ENCODE results near the gene HINFP.

The HINFP gene

GRCh38 chr11:119152604-119153003 is 31.2 kb downstream of the HINFP start:
- no peak for TF ChIP-seq CTCF (IDR thresholded peaks at IDR 0.05; ENCODE audit: low read depth, low read length)
- DNase-seq (ENCODE audit: extremely low read depth, low read depth) = no peak

GRCh38 chr11:119153049-119153818 is 31.9 kb downstream of the HINFP start:
- no peak for DNase-seq (ENCODE audit: extremely low read depth, low read depth)
- TF ChIP-seq CTCF (IDR thresholded peaks at IDR 0.05; ENCODE audit: low read depth, low read length) = no peak

- no peak for TF ChIP-seq CTCF (IDR thresholded peaks at IDR 0.05; ENCODE audit: low read depth, low read length)
- DNase-seq (ENCODE audit: extremely low read depth, low read depth) = no peak
Measured at GRCh38 chr11:119154178-119154577, 32.8 kb downstream of the HINFP start.

GRCh38 chr11:119155733-119156492 is 34.5 kb downstream of the HINFP start:
- no peak for DNase-seq (ENCODE audit: extremely low read depth, low read depth)
- peak; percentile 13 for TF ChIP-seq CTCF (IDR thresholded peaks at IDR 0.05; ENCODE audit: low read depth, low read length)

- no peak for TF ChIP-seq CTCF (IDR thresholded peaks at IDR 0.05; ENCODE audit: low read depth, low read length)
- no peak for DNase-seq (ENCODE audit: extremely low read depth, low read depth)
Measured at GRCh38 chr11:119156496-119156895, 35.1 kb downstream of the HINFP start.

GRCh38 chr11:119157063-119157462 is 35.7 kb downstream of the HINFP start:
- no peak for DNase-seq (ENCODE audit: extremely low read depth, low read depth)
- TF ChIP-seq CTCF (IDR thresholded peaks at IDR 0.05; ENCODE audit: low read depth, low read length) = no peak

- no peak for TF ChIP-seq CTCF (IDR thresholded peaks at IDR 0.05; ENCODE audit: low read depth, low read length)
- DNase-seq (ENCODE audit: extremely low read depth, low read depth) = no peak
Measured at GRCh38 chr11:119158467-119158866, 37.1 kb downstream of the HINFP start.
